IPS-NIHi7 (cell line): ENCODE measurements around the gene FIGN.

Experiments
- DNase-seq: peaks from one replicate; pipeline ENCODE4 v3.0.0; 2012; ENCODE audit warnings: mixed read lengths; ENCODE audit errors: extremely low spot score

FIGN gene

DNA sequence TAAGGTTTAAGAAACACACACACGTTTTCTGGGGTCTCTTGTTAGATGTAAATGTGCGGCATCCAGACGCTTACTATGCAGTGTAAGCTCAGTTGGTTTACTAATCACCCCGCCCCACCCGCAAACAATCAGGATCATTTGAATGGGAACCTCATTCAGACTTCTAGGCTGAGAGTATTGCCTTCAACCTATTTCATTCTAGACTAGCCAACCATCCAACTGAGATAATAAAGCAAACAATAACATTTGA, 1.3 kb upstream of the FIGN start:
- DNase-seq, result no peak

DNA sequence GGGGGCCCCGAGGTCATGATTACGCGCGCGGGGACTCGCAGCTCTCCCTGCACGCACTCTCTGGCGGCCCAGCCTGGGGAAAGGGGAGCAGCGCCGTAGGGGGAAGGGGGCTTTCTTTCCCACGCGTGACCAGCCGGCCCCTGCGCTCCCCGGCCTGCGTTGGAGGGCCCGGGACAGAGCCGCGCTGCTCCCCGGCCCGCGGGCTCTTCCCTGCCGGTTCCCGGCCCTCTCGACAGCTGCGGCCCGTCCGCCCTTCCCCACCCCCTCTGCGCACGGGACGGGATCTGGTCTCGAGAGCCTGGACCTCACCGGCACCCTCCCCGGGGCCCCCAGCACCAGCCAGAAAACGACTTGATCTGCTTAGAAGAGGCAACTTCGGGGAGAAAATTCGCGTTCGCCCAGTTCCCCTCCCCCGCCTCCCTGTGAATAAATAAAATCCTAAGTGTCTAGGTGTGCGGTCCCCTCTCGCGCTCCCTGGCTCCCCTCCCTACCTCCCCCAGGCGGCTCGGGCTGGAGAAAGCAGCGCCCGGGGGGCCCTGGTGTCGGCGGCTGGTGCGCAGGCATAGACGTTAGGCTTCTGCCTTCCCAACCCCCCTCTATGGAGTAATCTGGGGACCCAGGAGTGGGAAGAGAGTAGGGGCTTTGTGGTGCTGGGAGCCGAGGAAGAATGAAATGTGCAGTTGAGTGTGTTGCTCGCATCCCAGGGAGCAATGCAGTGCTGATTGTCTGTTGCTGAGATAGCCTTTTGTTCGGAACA, 803 bp upstream of the FIGN start:
- DNase-seq, result peak; percentile 76

DNA sequence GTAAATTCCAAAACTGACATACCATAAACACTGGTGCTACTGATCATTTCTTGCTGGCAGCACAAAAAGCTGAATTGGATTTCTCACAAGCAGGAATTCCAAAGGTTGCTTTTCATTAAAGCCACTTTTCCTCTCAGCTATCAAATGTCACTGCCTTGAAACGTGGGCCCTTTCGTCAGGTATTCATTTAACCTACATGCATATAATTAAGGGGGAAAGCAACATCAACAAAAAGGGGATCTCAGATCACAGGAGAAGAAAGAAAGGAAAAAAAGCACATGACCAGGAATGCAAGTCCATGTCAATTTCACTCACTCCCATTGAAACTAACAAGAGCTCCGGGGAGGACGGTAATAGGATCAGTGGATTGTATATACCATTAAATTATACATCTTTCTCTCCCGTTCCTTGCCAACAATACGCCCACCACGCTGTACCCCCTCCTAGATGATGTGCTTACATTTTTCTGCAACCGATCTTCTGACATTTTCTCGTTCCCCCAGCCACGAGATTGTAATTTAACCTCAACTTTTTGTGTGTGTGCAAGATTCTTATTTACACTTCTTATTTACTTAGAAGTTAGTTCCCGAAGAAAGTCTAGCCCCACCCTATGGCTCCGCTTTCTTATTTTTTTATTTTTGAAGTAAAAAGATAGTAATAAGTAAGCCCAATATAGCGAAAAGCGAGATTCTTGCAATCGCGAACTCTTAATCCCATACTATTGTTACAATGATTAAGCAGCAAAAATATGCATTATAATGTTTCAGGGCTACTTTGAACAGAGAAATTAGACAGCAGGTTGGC, 725 bp downstream of the FIGN start:
- peak; percentile 12 for DNase-seq

DNA sequence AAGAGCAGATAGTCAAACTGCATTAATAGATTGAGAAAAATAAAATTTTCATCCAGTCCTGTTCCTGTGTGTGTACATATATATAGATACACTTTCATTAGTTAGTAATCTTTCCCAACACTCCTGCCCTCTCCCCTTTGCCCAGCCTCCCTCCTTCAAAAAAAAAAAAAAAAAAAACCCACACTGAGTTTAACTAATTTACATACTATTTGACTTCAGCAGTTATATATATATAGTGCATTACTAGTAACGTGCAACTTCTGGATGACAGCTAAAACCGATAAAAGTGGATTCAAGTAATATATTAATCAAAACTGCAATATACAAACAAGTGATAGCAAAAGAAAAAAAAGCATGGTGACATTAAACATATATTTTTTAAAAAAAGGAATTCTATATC, 1.4 kb downstream of the FIGN start:
- no peak for DNase-seq

DNA sequence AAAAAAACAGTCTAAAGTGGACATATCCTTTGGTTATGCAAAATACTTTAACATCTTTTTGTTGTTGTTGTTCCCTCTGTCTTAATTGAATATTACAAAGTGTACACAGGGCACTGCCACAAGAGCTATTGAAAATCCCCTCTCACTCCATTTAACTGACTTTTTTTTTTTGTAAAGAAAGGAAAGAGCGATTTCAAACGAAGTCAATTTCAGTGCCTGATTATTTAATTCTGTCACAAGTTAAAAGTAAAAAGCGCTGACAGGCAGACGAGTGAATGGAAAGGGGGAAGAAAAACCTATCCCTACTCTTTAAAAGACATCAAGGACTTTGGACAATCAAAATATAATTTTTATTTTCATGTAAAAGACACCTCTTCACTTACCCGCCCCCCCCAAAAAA, 1.9 kb downstream of the FIGN start:
- DNase-seq, result no peak

DNA sequence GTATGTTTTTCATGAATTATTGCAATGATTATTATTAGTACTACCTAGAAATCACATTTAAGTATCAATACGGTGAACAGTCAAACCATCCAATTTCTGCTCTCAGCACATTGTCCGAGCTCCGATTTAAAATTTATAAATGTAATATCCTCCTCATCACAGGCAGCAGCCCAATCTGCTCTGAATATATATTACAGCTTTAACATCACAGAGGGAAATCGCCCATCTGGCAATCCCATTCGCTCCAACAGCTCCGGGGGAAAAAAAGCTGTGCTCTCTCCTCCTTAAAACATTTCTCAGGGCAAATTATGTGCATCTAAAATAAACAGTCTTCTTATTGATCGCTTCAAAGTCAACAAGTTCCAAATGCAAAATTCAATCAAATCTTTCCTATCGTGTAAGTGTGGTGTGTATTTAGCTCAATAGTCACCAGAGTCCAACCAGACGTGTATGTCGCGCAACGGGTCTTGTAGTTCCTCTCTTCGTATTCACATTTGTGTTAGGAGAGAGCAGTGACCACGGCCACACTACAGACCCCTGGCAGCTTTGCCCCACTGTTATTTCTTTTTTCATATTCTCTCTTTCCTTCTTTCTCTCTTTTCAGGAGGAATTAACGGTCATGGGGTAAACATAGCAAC, 2.4 kb downstream of the FIGN start:
- no peak for DNase-seq

DNA sequence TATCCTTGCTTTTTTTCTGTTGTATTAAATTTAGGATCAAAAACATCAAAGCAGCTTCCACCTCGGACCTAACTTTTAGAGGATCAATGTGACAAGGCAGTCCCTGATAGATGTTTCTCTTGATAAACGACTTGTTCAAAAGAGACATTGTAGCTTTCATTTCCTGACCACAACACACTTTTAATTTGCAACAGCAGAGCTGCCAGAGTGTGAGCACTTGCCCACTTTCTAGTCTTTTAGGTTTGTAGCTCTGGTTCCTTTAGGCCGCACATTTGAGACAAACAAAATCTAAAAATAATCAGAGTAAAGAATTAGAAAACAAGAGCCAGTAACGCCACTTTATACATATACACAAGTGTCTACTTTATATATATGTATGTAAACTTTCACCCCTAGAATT, 3.1 kb downstream of the FIGN start:
- no peak for DNase-seq

DNA sequence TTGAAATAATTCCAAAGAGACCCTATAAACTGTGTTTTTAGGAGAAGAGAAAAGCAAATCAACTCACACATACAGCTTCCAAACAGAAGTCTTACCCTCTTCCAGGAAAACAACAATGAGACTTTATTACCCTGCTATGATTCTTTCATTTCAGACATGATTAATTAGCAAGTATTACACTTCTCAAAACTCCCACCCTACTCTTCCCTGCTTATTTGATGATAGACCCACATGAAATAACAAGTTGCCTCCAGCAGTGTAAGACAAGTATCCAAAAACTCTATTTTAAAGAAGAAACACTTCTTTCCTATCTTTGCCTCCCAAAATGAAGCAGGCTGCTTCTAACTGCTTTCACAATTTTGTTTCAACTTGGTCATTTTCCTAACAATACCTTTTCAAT, 4.1 kb downstream of the FIGN start:
- no peak for DNase-seq

DNA sequence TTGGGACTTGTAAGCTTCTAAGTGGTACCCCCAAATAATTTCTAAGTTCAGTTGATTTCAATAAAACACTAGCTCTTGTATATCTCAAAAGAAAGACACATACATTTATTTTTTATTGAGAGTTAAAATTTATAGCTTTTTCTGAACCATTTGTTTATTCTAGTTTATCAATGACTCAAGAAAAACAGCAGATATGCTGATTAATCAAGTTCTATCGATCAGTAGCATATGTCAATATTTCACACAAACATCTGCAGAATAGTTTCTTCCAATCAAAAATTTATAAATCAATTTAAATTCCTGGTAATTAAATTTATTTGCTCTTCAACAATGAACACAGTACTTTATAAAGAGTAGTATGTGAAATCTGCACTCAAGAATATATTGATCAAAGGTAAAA, 5.3 kb downstream of the FIGN start:
- no peak for DNase-seq

DNA sequence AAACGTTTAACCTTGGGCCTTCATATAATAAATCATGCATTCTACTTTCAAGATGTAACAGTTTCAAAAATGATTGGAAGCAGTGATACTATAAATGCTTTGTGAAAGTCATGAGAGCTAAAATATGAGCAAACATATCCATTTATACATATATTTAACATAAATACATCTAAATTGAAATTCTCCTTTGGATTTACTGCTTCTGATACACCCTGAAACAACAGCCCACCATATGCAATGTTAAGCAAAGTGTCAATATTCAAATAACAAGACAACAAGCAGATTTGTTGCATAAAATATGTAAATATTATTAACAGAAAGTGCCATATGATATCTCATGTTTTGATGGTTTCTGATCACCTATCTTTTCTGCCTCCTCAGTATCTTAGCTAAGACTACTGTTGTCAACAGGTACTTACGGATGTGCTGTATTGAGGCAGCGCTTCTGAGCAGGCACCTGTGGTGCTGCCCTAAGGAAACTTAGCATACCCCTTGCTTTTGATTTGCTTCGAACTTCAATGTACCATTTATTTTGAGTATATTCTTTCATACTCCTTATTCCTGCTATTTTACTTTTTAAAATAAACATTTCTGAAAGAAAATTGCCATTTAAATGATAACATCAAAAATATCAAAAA, 6.1 kb downstream of the FIGN start:
- no peak for DNase-seq

DNA sequence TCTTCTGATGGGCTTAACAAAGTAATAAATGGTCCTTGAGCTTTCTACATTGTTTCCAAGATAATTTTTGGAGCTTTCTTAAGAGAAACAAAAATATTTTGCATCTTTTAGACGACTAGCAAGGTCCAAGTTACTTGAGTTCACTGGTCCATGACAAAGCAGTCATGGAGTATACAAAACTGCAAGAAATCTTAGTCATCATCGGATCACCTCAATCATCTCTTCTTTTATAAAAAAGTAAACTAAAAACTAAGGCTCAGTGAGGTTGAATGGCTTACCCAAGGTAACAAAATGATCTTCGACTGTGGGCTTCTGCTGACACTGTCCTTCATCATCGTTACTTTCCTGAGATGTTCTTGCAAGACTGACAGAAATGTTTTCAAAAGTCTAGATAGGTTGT, 11.9 kb downstream of the FIGN start:
- no peak for DNase-seq

DNA sequence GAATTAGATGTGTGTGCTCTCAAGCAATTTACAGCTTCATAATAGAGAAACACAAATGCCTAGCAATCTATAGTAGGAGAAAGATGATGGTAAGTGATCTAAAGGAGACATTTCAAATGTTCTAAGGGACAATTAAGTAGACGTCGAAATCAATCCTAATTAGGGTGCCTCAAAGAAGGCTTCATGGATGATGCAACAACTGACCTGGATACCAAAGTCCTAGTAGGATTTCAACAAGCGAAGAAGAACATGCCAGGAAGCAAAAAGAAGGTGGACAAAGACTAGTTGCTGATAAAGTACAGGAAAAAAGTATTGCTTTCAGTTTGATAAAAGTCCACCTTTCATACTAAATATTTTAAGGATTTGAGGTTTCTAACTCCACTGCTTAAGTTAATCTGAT, 12.5 kb downstream of the FIGN start:
- DNase-seq, result no peak

DNA sequence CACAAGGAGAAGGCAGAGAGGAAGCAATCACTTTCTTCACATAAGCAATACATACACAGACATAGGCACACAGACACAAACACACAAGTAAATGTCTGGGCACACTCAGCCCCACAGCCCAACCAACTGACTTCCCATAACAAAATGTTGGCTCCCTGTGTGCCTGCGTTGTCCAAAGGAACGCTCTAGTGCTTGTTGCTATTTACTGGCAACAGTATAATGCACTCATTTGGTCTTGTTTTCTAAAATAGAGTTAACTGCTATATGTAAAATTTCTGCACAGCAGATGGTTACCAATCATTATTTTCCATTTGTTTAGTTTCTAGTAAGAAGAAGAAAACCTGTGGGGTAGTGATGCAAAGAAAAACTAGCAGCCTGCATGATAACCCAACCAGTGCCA, 16.5 kb downstream of the FIGN start:
- no peak for DNase-seq

DNA sequence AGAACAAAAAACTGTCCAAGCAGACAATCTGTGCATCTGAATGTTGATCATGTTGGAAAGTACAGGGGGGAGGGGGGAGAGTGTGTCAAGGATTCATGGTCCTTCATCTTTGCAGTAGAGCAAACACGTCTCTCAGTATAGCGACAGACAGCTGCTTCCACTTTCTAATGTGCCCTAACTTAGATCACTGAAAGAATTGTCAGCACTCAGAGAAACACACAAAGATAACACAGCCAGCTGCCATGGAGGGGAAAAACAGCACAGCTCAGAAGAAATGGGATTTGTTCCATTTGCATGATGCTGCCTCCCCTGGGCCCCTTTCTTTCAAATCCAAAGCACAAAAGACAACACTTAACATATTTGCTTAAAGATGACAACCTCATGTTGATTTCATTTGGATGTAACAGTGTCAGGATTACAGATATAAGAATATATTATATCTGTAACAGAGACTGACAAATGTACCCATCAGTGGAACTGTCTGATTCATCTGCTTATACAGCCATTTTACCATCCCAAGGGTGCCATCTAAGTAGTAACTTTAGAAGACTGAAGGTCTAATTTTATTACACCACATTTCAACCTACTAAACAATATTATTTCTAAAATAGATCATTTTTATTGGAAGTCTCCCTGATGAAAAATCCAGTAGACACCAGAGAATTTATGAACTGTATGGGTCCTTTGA, 17.7 kb downstream of the FIGN start:
- DNase-seq, result no peak

DNA sequence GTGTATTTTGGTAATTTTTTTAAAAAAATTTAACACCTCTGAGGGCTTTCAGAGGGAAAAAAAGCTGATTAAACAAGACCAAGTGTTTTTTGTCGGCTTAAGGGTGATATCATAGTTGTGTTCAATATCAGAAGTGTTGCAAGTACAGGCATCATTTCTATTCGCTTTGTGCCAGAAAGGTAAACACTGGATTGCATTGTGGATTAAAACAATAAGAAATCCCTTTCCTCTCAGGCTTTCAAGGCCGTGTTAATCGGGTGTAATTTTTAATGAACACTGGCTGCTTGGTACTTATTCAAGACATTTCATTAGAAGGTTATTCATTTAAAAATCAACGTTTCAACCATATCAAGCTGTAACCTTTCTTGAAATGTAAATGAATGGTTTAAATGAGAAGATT, 18.3 kb downstream of the FIGN start:
- DNase-seq, result no peak

DNA sequence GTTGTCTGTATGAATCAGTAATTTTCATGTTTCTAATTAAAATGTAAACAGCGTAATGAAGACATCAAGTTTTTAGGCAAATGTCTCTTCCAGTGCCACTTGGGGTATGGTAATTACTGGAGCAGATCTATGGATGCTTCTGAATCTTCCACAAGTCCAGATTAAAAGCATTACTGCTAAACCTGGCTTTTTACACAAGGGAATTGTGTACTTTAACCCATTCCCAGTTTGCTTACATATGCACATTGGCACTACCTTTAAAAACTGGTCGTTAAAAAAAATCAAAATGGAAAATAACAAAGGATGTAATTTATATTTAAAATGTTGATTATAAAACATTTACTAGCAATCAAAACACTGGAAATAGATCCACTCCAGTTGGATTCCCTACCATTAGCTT, 19.7 kb downstream of the FIGN start:
- no peak for DNase-seq

DNA sequence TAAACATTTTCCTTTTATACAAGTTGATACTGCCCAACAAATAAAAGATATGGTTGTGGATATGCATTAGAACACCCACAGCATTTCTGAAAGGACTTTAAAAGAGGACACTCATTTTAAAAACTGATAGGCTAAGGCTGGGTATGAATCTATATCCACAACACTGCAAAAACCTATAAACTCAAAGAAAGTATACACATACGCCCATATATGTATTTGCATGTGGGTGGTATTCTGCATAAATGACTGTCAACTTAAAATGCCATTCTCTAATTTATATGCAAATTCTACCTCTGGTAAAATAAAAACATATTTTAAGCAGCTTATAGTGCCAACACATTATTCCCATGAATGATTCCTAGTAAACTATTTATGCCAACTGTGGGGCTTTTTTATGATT, 20.1 kb downstream of the FIGN start:
- DNase-seq, result no peak

DNA sequence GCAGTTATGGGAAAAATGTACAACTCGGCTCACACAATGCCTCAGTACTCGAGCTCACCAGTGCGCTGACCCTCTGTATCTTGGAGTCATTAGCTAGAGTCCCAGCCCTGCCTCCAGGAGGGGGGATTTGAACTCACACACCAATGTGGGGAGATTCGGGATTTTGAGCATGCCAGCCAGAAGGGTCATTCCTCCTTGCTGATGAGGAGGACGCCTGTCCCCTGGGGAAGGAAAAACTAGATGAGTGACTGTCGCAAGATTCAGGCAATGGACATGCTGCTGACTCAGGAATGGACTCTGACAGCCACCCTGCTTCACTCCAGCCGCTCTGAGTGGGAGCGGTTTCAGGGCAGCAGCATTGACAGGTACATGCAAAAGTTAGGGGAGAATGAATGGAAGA, 20.6 kb downstream of the FIGN start:
- no peak for DNase-seq

DNA sequence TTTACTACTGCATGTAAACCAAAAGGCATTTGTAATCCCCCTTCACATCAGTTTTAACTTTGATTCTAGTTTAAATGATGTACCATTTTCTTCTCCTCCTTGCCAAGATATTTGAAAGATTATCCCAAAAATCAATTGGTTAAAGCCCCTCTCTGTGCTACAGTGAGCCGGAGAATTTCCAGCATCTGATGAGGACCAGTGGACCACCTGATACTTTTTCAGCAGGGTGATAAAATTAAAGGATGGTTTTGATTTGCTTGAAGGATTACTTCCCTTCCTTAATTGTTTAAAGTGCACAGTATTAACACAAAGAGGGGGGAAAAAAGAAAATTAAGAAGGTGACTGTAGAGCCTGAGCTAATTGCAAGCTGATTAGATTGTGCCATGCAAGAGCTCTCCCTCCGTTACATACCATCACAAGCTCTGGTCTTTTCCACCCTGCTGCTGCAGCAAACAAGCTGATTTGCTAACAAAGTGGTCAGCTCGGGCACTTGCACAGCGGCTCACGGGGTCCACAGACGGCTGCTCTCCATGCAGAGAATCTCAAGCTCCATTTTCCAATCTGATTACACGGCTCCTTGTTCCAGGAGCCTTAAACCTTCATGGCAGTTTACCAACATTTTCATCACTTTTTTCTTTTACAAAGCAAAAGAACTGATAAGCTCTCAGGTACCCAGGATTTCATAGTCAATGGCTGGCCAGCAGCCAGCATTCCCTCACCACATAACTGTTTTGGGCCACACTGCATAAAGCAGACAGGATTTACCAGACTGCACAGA, 22.1 kb downstream of the FIGN start:
- no peak for DNase-seq

DNA sequence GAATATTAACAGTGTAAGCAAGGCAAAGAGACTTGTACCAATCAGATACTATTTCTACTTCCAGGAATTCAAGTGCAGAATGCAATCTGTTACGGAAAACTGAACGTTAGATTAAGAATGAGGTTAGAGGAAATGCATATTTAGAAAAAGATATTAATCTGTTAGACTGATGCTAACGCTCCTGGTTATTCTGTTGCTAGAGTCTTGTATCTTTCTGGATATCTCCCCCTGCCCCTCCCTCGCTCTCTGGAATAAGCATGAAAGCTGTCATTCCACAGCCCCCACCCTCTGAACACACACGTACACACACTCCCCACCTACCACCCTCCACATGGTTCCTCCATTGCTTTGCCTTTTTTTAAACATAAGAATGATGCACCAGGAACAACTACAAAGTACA, 24.1 kb downstream of the FIGN start:
- no peak for DNase-seq

DNA sequence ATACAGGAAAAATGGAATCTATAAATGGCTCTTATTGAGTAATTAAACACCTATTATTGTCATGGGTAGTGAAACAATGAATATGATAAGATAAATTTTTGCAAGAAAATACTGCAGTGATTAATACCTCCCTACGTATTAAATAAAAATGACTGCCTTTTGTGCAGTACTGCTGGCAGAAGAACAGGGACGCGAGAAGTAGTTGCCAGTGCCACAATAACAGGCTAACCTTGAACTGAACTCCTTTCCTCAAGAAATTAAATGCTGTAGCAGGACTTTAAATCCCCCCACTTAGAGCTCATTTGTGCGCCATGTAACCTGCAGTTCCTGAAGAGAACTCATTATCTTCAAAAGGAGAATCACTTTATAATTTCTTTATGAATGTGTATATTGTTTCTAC, 24.6 kb downstream of the FIGN start:
- no peak for DNase-seq
